DND-41 (cell line): ENCODE data around the gene A1BG.
A peak's percentile ranks its signal among the peaks of the same experiment; 100 is the strongest.
"Not testable (repeated sequence)": the region's sequence is repeated elsewhere in the genome, so short reads cannot be mapped to it uniquely, and the experiment has no call there.

Source experiments
- ATAC-seq: fragments of 200-7000 bp; cut with Tn5 transposase; 3 replicates; pipeline ENCODE4 v1.9.1; 2021; ENCODE audit warnings: low read depth; ENCODE audit not compliant: insufficient read depth
- DNase-seq: peaks from one replicate; pipeline ENCODE4 v3.0.0-alpha.2; 2020
- H2AFZ ChIP-seq: 2 replicates; pipeline ENCODE4 v1.6.0; 2012; ENCODE audit warnings: low read depth, low read length
- H3K27ac ChIP-seq: 2 replicates; pipeline ENCODE4 v1.5.1; 2012; ENCODE audit warnings: low read length, inconsistent platforms
- H3K27me3 ChIP-seq: fragments of 200-600 bp; sonication (generic); 2 replicates; pipeline ENCODE4 v1.6.0; 2012; ENCODE audit warnings: low read length, mild to moderate bottlenecking, inconsistent platforms; ENCODE audit not compliant: insufficient read depth, poor library complexity
- H3K36me3 ChIP-seq: 2 replicates; pipeline ENCODE4 v1.5.1; 2012; ENCODE audit warnings: low read length, inconsistent platforms; ENCODE audit not compliant: insufficient read depth
- H3K4me1 ChIP-seq: 2 replicates; pipeline ENCODE4 v1.5.1; 2012; ENCODE audit warnings: mild to moderate bottlenecking, low read length; ENCODE audit not compliant: insufficient read depth
- H3K4me2 ChIP-seq: 2 replicates; pipeline ENCODE4 v1.6.0; 2012; ENCODE audit warnings: mild to moderate bottlenecking, moderate library complexity, low read length, inconsistent platforms; ENCODE audit not compliant: insufficient read depth
- H3K4me3 ChIP-seq, 2 experiments: fragments of 200-600 bp in 1 of 2; shearing (Covaris generic) in 1 of 2; 2 replicates each; pipeline ENCODE4 v1.5.1; 2012 to 2016; ENCODE audit warnings: inconsistent platforms in 2 of 2, low read length in 2 of 2, mild to moderate bottlenecking in 2 of 2, low read depth in 1 of 2, moderate library complexity in 1 of 2
- H3K79me2 ChIP-seq: 2 replicates; pipeline ENCODE4 v1.6.0; 2012; ENCODE audit warnings: low read length, inconsistent platforms; ENCODE audit not compliant: insufficient read depth
- H3K9ac ChIP-seq: 2 replicates; pipeline ENCODE4 v1.6.0; 2012; ENCODE audit warnings: low read depth, mild to moderate bottlenecking, inconsistent platforms, low read length, moderate library complexity
- H3K9me3 ChIP-seq: 2 replicates; pipeline ENCODE4 v1.5.1; 2012; ENCODE audit warnings: low read length, moderate library complexity, mild to moderate bottlenecking, inconsistent platforms; ENCODE audit not compliant: insufficient read depth, severe bottlenecking
- H4K20me1 ChIP-seq: 2 replicates; pipeline ENCODE4 v1.6.0; 2012; ENCODE audit warnings: low read length; ENCODE audit not compliant: insufficient read depth
- EZH2 ChIP-seq: IDR thresholded peaks from 3 replicates; pipeline ENCODE4 v1.6.1; 2012; ENCODE audit warnings: borderline replicate concordance, low read depth, mild to moderate bottlenecking, moderate library complexity, low read length, inconsistent platforms; ENCODE audit not compliant: severe bottlenecking
- TF ChIP-seq, protein P1 (sequence below): IDR thresholded peaks from 2 replicates; pipeline ENCODE4 v1.5.1; 2012; ENCODE audit warnings: borderline replicate concordance, low read length, moderate library complexity, mild to moderate bottlenecking; ENCODE audit not compliant: poor library complexity, severe bottlenecking; ENCODE audit errors: extremely low read depth

The A1BG gene

DNA sequence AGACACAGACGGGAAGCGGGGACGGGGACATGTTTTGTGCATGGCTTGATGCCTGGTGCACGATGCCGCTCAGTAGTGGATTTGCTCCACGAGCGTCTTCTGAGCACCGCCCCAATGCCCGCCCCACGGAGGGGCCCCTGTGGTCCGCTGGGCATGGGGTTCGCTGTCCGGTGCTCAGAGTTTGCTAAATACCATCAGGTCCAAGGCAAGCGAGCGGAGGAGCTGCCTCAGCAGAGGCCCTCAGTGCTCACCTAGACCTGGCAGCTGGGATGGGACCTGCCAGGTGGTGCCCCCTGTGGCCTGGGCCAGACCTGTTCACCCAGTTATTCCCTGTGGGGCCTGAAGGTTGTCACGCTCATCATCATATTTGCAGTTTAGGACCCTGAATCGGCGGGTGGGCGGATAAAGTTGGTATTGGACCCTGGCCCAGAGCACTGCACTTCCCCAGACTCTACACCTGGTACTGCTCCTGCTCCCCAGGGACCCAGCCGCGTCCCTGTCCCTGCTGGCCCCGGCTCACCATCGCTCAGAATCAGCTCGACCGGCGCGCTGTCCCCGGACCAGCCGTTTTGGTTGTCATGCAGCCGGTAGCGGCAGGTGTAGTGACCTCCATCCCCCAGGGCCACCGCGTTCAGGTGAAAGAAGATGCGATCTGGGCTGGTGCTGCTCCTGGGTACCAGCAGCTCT is 2.3 kb downstream of the A1BG start:
- Histone ChIP-seq H2AFZ (no peak overlapping the region), H3K4me2 (no peak overlapping the region), H3K36me3 (peaks cover 23% of the 10 kb centered on the region), H3K27ac (no peak overlapping the region), H4K20me1 (peaks cover 10% of the 10 kb centered on the region), H3K4me1 (peaks cover 36% of the 10 kb centered on the region), H3K9ac (no peak overlapping the region), H3K4me3 (no peak overlapping the region), H3K9me3 (no peaks in the 10 kb centered on the region), H3K27me3 (no peaks in the 10 kb centered on the region), H3K79me2 (peaks cover 31% of the 10 kb centered on the region)
- DNase-seq: no peak
- no peak for ATAC-seq
- TF ChIP-seq EZH2: no peak
- TF ChIP-seq, protein P1, sequence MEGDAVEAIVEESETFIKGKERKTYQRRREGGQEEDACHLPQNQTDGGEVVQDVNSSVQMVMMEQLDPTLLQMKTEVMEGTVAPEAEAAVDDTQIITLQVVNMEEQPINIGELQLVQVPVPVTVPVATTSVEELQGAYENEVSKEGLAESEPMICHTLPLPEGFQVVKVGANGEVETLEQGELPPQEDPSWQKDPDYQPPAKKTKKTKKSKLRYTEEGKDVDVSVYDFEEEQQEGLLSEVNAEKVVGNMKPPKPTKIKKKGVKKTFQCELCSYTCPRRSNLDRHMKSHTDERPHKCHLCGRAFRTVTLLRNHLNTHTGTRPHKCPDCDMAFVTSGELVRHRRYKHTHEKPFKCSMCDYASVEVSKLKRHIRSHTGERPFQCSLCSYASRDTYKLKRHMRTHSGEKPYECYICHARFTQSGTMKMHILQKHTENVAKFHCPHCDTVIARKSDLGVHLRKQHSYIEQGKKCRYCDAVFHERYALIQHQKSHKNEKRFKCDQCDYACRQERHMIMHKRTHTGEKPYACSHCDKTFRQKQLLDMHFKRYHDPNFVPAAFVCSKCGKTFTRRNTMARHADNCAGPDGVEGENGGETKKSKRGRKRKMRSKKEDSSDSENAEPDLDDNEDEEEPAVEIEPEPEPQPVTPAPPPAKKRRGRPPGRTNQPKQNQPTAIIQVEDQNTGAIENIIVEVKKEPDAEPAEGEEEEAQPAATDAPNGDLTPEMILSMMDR: peak; percentile 2

DNA sequence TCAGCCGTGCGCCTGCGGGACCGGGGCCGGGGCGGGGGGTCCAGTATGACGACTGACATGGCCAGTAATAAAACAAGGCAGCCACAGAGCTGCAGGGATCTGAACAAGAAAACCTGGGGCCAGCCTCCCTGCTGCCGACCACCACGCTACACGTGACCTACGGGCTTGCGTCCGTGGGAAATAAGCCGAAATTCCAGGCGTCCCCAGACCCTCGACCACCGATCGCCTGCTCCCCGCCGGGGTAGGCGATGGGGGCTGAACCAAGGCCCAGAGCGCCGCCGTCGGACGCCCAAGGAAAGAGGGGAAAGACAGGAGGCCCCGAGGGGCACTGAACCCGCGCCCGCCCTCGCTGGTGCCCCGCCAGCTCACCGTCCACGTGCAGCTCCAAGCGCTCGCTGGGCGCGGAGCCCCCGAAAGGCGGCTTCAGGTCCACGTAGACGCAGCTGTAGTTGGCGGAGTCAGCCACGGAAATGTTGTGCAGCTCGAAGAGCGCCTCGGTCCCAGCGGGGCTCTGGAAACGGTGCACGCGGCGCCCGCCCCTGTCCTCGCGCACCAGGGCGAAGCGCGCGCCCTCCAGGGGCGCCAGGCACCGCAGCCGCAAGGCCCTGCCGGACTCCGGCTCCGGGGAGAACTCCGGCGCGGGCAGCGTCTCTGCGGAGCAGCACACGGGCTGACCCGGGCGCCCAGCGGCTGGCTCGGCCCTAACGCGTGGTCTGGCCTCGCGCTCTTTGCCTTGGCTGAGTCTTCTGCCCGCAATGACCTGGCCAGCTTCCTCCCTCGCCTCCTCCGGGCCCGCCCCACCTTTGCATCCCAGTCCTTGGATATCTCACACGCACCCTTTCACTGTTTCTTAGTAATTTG is 3.1 kb downstream of the A1BG start:
- H3K27me3 ChIP-seq: no peaks in the 10 kb centered on the region
- H3K79me2 ChIP-seq: peaks cover 35% of the 10 kb centered on the region
- peaks cover 40% of the 10 kb centered on the region for H3K4me1 ChIP-seq
- no peak overlapping the region for H3K27ac ChIP-seq
- no peak for TF ChIP-seq EZH2
- TF ChIP-seq, protein P1: no peak
- DNase-seq: no peak
- H3K9me3 ChIP-seq: no peaks in the 10 kb centered on the region
- peaks cover 26% of the 10 kb centered on the region for H3K36me3 ChIP-seq
- H3K4me2 ChIP-seq: no peak overlapping the region
- no peak for ATAC-seq
- no peak overlapping the region for H3K4me3 ChIP-seq
- H4K20me1 ChIP-seq: peaks cover 12% of the 10 kb centered on the region
- no peak overlapping the region for H3K9ac ChIP-seq
- no peak overlapping the region for H2AFZ ChIP-seq

DNA sequence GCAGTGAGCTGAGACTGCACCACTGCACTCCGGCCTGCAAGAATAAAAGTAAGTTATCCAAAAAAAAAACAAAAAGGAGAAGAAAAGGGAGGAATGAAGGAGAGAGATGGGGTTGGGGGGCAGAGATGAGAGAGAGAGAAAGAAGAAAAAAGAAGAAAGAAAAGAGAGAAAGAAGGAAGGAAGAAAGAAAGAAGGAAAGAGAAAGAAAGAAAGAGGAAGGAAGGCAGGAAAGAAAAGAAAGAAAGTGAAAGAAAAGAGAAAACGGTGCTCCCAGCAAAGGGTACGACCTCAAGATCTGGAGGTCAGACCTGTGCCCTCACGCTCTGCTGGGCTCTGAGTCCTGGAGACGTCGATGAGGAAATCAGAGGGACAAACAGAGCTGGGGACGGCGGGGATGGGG is 3.7 kb downstream of the A1BG start:
- Histone ChIP-seq H4K20me1 (peaks cover 12% of the 10 kb centered on the region), H3K4me3 (no peak overlapping the region), H3K9me3 (no peaks in the 10 kb centered on the region), H3K79me2 (peaks cover 35% of the 10 kb centered on the region), H3K4me1 (peaks cover 40% of the 10 kb centered on the region), H3K4me2 (peak overlapping the region; percentile 99), H3K27ac (no peak overlapping the region), H3K36me3 (peaks cover 26% of the 10 kb centered on the region), H3K9ac (no peak overlapping the region), H2AFZ (no peak overlapping the region), H3K27me3 (no peaks in the 10 kb centered on the region)
- DNase-seq (no peak), ATAC-seq (no peak)
- TF ChIP-seq, protein P1: no peak
- no peak for TF ChIP-seq EZH2

DNA sequence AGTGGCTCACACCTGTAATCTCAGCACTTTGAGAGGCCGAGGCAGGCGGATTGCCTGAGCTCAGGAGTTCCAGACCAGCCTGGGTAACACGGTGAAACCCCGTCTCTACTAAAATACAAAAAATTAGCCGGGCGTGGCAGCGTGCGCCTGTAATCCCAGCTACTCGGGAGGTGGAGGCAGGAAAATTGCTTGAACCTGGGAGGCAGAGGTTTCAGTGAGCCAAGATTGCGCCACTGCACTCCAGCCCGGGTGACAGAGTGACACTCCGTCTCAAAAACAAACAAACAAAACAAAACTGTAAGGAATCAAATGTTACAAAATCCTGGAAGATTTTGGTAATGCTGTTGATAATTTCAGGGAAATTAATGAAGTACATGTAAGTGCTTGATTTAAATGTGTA is 5.2 kb downstream of the A1BG start:
- Histone ChIP-seq H3K4me3 (peak overlapping the region; percentile 100), H3K36me3 (peaks cover 15% of the 10 kb centered on the region), H3K4me2 (peak overlapping the region; percentile 99), H3K27ac (peak overlapping the region; percentile 80), H3K79me2 (peaks cover 35% of the 10 kb centered on the region), H3K9ac (peak overlapping the region; percentile 84), H2AFZ (peak overlapping the region; percentile 99), H3K4me1 (peaks cover 40% of the 10 kb centered on the region)
- not testable (repeated sequence) for H4K20me1 ChIP-seq, ATAC-seq, H3K9me3 ChIP-seq, H3K27me3 ChIP-seq, DNase-seq
